Renal cortex interstitium (tissue), 3 donors: Measurements from ENCODE around the gene MMP11. TPM values are rescaled to one million over a fixed set of nuclear protein-coding genes. Genes with fewer than 3 reads are reported as not detected.

ENCODE experiments used
- polyA plus RNA-seq, 3 donors: library from polyadenylated mRNA; unstranded; fragments of 120-200 nt; gene quantifications; one replicate each; pipeline ENCODE4 v1.2.1, GENCODE V29; 2013; ENCODE audit not compliant: insufficient read length in 3 of 3

Gene MMP11
- polyA plus RNA-seq, 3 donors = 16.8 to 21.6 (median 20.2) TPM

Other genes starting within 250 kb of the MMP11 start
- gene IGLL1, start 192.6 kb upstream of the MMP11 start, polyA plus RNA-seq = 1 to 10 TPM in 1 of 3 donors, under 1 TPM in 2; 0.28 to 1.9 (median 0.88) TPM
- gene DRICH1, start 140.5 kb upstream of the MMP11 start, polyA plus RNA-seq = 1 to 10 TPM; 1.9 to 3.3 (median 2.9) TPM
- gene RGL4, start 81.8 kb upstream of the MMP11 start, polyA plus RNA-seq = 1 to 10 TPM; 2.3 to 6.7 (median 2.8) TPM
- 1 to 10 TPM; 5.9 to 7.6 (median 5.9) TPM for gene ZNF70, start 21.7 kb upstream of the MMP11 start, polyA plus RNA-seq
- 1 to 10 TPM in 1 of 3 donors, under 1 TPM in 2; 0.50 to 1.2 (median 0.96) TPM for gene VPREB3, start 18.4 kb upstream of the MMP11 start, polyA plus RNA-seq
- 1 to 10 TPM; 2.4 to 3.5 (median 3.2) TPM for gene C22orf15, start 9.9 kb upstream of the MMP11 start, polyA plus RNA-seq
- gene CHCHD10, start 4.9 kb upstream of the MMP11 start, polyA plus RNA-seq = 100 to 1,000 TPM in 1 of 3 donors, 10 to 100 TPM in 2; 62.2 to 122 (median 98.4) TPM
- 100 to 1,000 TPM; 158 to 212 (median 202) TPM for gene SMARCB1, start 14.1 kb downstream of the MMP11 start, polyA plus RNA-seq
- 1 to 10 TPM; 3.8 to 6.4 (median 6.0) TPM for gene DERL3, start 66.2 kb downstream of the MMP11 start, polyA plus RNA-seq
- gene SLC2A11, start 85.0 kb downstream of the MMP11 start, polyA plus RNA-seq = 10 to 100 TPM; 28.2 to 53.7 (median 31.6) TPM
- 100 to 1,000 TPM; 170 to 335 (median 300) TPM for gene MIF, start 121.5 kb downstream of the MMP11 start, polyA plus RNA-seq
- 10 to 100 TPM; 13.0 to 16.1 (median 13.1) TPM for gene GSTT2B, start 188.3 kb downstream of the MMP11 start, polyA plus RNA-seq
- gene DDTL, start 194.0 kb downstream of the MMP11 start, polyA plus RNA-seq = 1 to 10 TPM; 7.6 to 9.7 (median 8.0) TPM
- 10 to 100 TPM; 73.3 to 91.4 (median 85.5) TPM for gene DDT, start 201.6 kb downstream of the MMP11 start, polyA plus RNA-seq
- gene GSTT2, start 207.3 kb downstream of the MMP11 start, polyA plus RNA-seq = 1 to 10 TPM in 2 of 3 donors, not detected in 1; 1.8 to 2.5 TPM
- not detected for gene GSTT4, start 232.6 kb downstream of the MMP11 start, polyA plus RNA-seq
- gene CABIN1, start 238.5 kb downstream of the MMP11 start, polyA plus RNA-seq = 10 to 100 TPM; 45.2 to 62.5 (median 57.2) TPM